Activated B cell treated with CpG ODN at 0.5 μM for 24 hours (primary cell): ENCODE measurements around the gene MPI. TPM values are rescaled to one million over a fixed set of nuclear protein-coding genes. Genes with fewer than 3 reads are reported as not detected.
A peak's percentile ranks its signal among the peaks of the same experiment; 100 is the strongest.

Experiments
- ATAC-seq: fragments of 200-7000 bp; cut with Tn5 transposase; one replicate; pipeline ENCODE4 v1.10.0; 2021; ENCODE audit warnings: low read depth, mild to moderate bottlenecking, moderate library complexity
- CTCF ChIA-PET: fragments of 350-600 bp; sonication (Branson Sonifier 250); formaldehyde crosslinking; loops from one replicate; lab custom pipeline; 2021; ENCODE audit warnings: antibody characterized with exemption; lab: Charles Lee
- POLR2A ChIA-PET: fragments of 350-600 bp; sonication (Branson Sonifier 250); formaldehyde crosslinking; loops from one replicate; lab custom pipeline; 2021; ENCODE audit warnings: antibody characterized with exemption; lab: Charles Lee
- DNase-seq: peaks from one replicate; pipeline ENCODE4 v3.0.0; 2022
- H3K27ac Mint-ChIP-seq: one replicate; pipeline ENCODE4 v1.8.0; 2020; ENCODE audit warnings: mixed read lengths
- H3K27me3 Mint-ChIP-seq: one replicate; pipeline ENCODE4 v1.8.0; 2021; ENCODE audit warnings: mixed read lengths
- H3K36me3 Mint-ChIP-seq: one replicate; pipeline ENCODE4 v1.8.0; 2021; ENCODE audit warnings: low read depth, mixed read lengths
- H3K4me1 Mint-ChIP-seq: one replicate; pipeline ENCODE4 v1.8.0; 2021; ENCODE audit warnings: mixed read lengths
- H3K4me3 Mint-ChIP-seq: one replicate; pipeline ENCODE4 v1.8.0; 2020; ENCODE audit warnings: mild to moderate bottlenecking, mixed read lengths
- H3K9me3 Mint-ChIP-seq: one replicate; pipeline ENCODE4 v1.8.0; 2020; ENCODE audit warnings: mixed read lengths
- CTCF ChIP-seq: fragments of 200-600 bp; IDR thresholded peaks from one replicate; pipeline ENCODE4 v1.8.0; 2022; ENCODE audit warnings: antibody characterized with exemption, mild to moderate bottlenecking
- intact Hi-C: fragments of 100-400 bp; cut with micrococcal nuclease; formaldehyde crosslinking; loops from one replicate; pipeline ENCODE4 v1.15.1; 2024
- total RNA-seq: library from RNA; stranded (reverse); gene quantifications from 2 replicates; pipeline ENCODE4 v1.2.3, GENCODE V29; 2022

Gene MPI
- total RNA-seq, 1 donor from 2014 or later, result 33.1 TPM

DNA sequence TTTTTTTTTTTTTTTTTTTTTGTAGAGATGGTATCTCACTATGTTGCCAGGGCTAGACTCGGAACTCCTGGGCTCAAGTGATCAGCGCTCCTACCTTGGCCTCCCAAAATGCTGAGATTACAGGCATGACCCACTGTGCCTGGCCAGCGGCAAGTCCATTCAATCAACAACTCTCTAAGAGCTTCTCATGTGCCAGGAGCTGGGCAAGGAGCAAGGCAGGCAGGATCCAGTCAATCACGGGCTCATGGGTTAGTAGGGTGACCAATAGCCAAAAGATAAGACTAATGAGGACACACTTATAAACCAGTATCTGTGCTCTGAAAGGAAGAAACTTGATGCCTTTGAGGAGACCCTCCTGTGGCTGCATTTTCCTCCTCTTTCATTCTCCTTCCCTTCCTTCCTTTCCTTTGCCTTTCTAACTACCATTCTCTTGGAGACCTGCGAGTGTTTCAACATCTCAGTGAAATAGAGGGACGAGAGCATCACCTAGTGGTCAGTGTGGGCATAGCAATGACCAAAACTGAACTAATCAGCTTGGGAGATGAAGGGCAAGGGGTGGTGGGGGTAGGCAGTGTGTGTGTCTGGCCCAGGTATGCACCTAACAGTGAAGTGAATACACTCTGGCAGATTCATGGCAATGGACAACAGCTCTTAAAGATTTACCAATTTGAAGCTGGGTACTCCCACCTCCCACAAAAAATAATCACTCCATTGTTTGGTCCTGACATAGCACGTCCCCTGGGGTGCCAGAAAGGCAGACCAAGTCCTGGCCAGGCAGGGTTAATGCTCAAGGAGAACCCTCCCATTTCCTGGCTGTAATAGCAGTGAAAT lies 60.5 kb downstream of the MPI start:
- TF ChIP-seq CTCF, result peak; percentile 24
- ChIA-PET CTCF (interaction anchor here (0.5 to 4.7 kb wide), 31 partner anchors 9 to 579 kb away, joined by 3 to 63 read pairs (median 3); partner anchors contain the start of genes COX5A and ULK3), POLR2A (interaction anchor here (0.9 to 2.3 kb wide), 4 partner anchors 44 to 320 kb away, joined by 3 to 8 read pairs (median 4); partner anchors contain the start of gene FAM219B)
- Mint-ChIP-seq H3K36me3 (no peaks in the 10 kb centered on the region), H3K9me3 (no peaks in the 10 kb centered on the region), H3K4me1 (peaks cover 3% of the 10 kb centered on the region), H3K4me3 (no peak overlapping the region), H3K27ac (no peak overlapping the region), H3K27me3 (no peaks in the 10 kb centered on the region)
- intact Hi-C loops, result loop anchor here (1.0 to 5.0 kb wide), 5 partner anchors 107 to 578 kb away; partner anchors contain the start of gene ULK3
- DNase-seq (peak; percentile 54), ATAC-seq (peak; percentile 99)

GRCh38 chr15:74951006-74951405 lies 61.2 kb downstream of the MPI start:
- no peak overlapping the region for H3K27ac Mint-ChIP-seq
- ChIA-PET CTCF (interaction anchor here (0.5 to 4.7 kb wide), 28 partner anchors 10 to 580 kb away, joined by 3 to 63 read pairs (median 4); partner anchors contain the start of genes COX5A and ULK3), POLR2A (interaction anchor here (0.9 to 2.3 kb wide), 4 partner anchors 44 to 320 kb away, joined by 3 to 8 read pairs (median 4); partner anchors contain the start of gene FAM219B)
- no peak for ATAC-seq
- H3K36me3 Mint-ChIP-seq, result no peaks in the 10 kb centered on the region
- H3K4me3 Mint-ChIP-seq, result no peak overlapping the region
- no peak for DNase-seq
- H3K4me1 Mint-ChIP-seq, result peaks cover 9% of the 10 kb centered on the region
- intact Hi-C loops, result loop anchor here (2.0 to 5.0 kb wide), 2 partner anchors 116 to 579 kb away; no protein-coding TSS in a partner anchor
- H3K27me3 Mint-ChIP-seq, result no peaks in the 10 kb centered on the region
- H3K9me3 Mint-ChIP-seq, result no peaks in the 10 kb centered on the region
- TF ChIP-seq CTCF, result no peak

Other genes with a start within 250 kb of the MPI start
- gene EDC3, start 194.0 kb upstream of the MPI start, total RNA-seq, result 44.8 and 49.5 TPM in 2 replicates
- gene CYP1A1, start 164.5 kb upstream of the MPI start, total RNA-seq, result 0.49 and 1.3 TPM in 2 replicates
- gene CYP1A2, start 141.2 kb upstream of the MPI start, total RNA-seq, result 0.16 TPM in 1 of 2 replicates, not detected in the other
- 540 and 557 TPM in 2 replicates for gene CSK, start 108.0 kb upstream of the MPI start, total RNA-seq
- 1.0 and 2.2 TPM in 2 replicates for gene LMAN1L, start 77.2 kb upstream of the MPI start, total RNA-seq
- 0.20 and 0.22 TPM in 2 replicates for gene CPLX3, start 63.4 kb upstream of the MPI start, total RNA-seq
- 43.6 and 52.1 TPM in 2 replicates for gene ULK3, start 46.9 kb upstream of the MPI start, total RNA-seq
- gene SCAMP2, start 16.7 kb upstream of the MPI start, total RNA-seq, result 112 and 129 TPM in 2 replicates
- gene FAM219B, start 16.8 kb downstream of the MPI start, total RNA-seq, result 76.0 and 90.4 TPM in 2 replicates
- gene COX5A, start 48.0 kb downstream of the MPI start, total RNA-seq, result 150 and 159 TPM in 2 replicates
- 4.0 and 4.3 TPM in 2 replicates for gene RPP25, start 66.7 kb downstream of the MPI start, total RNA-seq
- gene SCAMP5, start 105.5 kb downstream of the MPI start, total RNA-seq, result 0.44 and 0.62 TPM in 2 replicates
- 13.5 and 16.6 TPM in 2 replicates for gene PPCDC, start 133.5 kb downstream of the MPI start, total RNA-seq